ENCODE measurements around the gene SLC7A14.

DNA sequence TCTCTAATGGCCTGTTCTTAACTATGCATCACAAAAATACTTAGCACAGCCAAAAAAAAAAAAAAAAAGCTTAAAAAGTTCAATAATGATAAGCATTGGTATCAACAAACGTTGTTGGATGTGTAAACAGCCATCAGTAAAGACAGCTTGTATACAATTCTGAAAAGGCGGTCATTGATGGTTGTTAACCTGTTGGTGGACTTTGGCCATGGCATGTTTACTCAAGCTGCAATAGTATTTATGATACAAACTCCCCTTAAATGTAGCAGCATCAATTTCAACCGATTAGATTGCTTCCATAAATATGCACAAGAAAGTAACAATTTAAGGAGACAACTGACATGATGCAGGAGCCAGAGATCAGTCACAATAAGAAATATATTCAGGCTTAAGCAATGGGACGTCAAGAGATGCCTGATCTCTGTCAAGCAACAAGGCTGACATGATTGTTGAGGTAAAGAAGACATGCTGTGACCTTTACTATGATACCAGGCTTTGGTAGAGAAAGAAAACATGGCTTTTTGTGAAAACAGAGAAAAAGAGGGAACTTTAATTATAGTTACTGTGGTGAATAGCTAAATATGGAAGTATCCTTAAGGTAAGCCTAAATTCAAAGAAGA lies 14.2 kb upstream of the SLC7A14 start:
- TF ChIP-seq GLIS3 (CRISPR knock-in tag; IDR thresholded peaks at IDR 0.05) (no peak), ZC3H10 (CRISPR knock-in tag; IDR thresholded peaks at IDR 0.05) (no peak), BACH2 (CRISPR knock-in tag; IDR thresholded peaks at IDR 0.05; ENCODE audit: borderline replicate concordance) (no peak), ARNTL (CRISPR knock-in tag; IDR thresholded peaks at IDR 0.05; ENCODE audit: borderline replicate concordance, low read depth) (no peak), ZNF565 (CRISPR knock-in tag; conservative IDR thresholded peaks at IDR 0.05; ENCODE audit: low read depth) (no peak), ISL1 (CRISPR knock-in tag; IDR thresholded peaks at IDR 0.05) (no peak), RARB (CRISPR knock-in tag; IDR thresholded peaks at IDR 0.05) (no peak), TOX (CRISPR knock-in tag; IDR thresholded peaks at IDR 0.05; ENCODE audit: borderline replicate concordance) (no peak)
- TF ChIP-seq, protein P1, sequence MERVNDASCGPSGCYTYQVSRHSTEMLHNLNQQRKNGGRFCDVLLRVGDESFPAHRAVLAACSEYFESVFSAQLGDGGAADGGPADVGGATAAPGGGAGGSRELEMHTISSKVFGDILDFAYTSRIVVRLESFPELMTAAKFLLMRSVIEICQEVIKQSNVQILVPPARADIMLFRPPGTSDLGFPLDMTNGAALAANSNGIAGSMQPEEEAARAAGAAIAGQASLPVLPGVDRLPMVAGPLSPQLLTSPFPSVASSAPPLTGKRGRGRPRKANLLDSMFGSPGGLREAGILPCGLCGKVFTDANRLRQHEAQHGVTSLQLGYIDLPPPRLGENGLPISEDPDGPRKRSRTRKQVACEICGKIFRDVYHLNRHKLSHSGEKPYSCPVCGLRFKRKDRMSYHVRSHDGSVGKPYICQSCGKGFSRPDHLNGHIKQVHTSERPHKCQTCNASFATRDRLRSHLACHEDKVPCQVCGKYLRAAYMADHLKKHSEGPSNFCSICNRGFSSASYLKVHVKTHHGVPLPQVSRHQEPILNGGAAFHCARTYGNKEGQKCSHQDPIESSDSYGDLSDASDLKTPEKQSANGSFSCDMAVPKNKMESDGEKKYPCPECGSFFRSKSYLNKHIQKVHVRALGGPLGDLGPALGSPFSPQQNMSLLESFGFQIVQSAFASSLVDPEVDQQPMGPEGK (CRISPR knock-in tag; IDR thresholded peaks at IDR 0.05; ENCODE audit: borderline replicate concordance) = no peak

Data from SK-N-SH treated with all-trans-retinoic acid at 6 μM for 48 hours (cell line).